ENCODE data around the gene PPARA.

PPARA gene

GRCh38 chr22:46220921-46221320 lies 70.6 kb downstream of the PPARA start:
- intact Hi-C loops (cut with DNase I) = no loop called here
- DNase-seq = no peak

- intact Hi-C loops (cut with DNase I) = no loop called here
- peak in 1 of 42 donors; percentile 30 for DNase-seq
Observed at GRCh38 chr22:46224044-46224897, 73.9 kb downstream of the PPARA start.

GRCh38 chr22:46224898-46225290 lies 74.6 kb downstream of the PPARA start:
- no peak for DNase-seq
- intact Hi-C loops (cut with DNase I) = no loop called here

GRCh38 chr22:46225631-46226030 lies 75.3 kb downstream of the PPARA start:
- no peak for DNase-seq
- intact Hi-C loops (cut with DNase I) = no loop called here

- intact Hi-C loops (cut with DNase I) = no loop called here
- DNase-seq = no peak
Observed at GRCh38 chr22:46226577-46226976, 76.3 kb downstream of the PPARA start.

GRCh38 chr22:46229701-46230100 lies 79.4 kb downstream of the PPARA start:
- DNase-seq = peak in 2 of 42 donors; percentile 4 to 9
- intact Hi-C loops (cut with DNase I) = no loop called here

GRCh38 chr22:46230262-46230901 lies 80.1 kb downstream of the PPARA start:
- DNase-seq = peak in 1 of 42 donors; percentile 22
- intact Hi-C loops (cut with DNase I) = no loop called here

GRCh38 chr22:46233231-46233630 lies 82.9 kb downstream of the PPARA start:
- intact Hi-C loops (cut with DNase I) = no loop called here
- DNase-seq = peak in 30 of 42 donors; percentile 12 to 77 (median 49)

GRCh38 chr22:46234969-46235368 lies 84.6 kb downstream of the PPARA start:
- intact Hi-C loops (cut with DNase I) = no loop called here
- peak in 1 of 42 donors; percentile 22 for DNase-seq

- intact Hi-C loops (cut with DNase I) = no loop called here
- peak in 5 of 42 donors; percentile 16 to 55 (median 34) for DNase-seq
Observed at GRCh38 chr22:46237453-46238124, 87.3 kb downstream of the PPARA start.

- DNase-seq = peak in 37 of 42 donors; percentile 17 to 75 (median 51)
- intact Hi-C loops (cut with DNase I) = no loop called here
Observed at GRCh38 chr22:46238541-46238940, 88.2 kb downstream of the PPARA start.

GRCh38 chr22:46239261-46240048 lies 89.1 kb downstream of the PPARA start:
- intact Hi-C loops (cut with DNase I) = loop anchor here (10.0 kb wide), 1 partner anchor 95 kb away; no protein-coding TSS in a partner anchor
- DNase-seq = peak in 1 of 42 donors; percentile 12

- intact Hi-C loops (cut with DNase I) = loop anchor here (10.0 kb wide), 1 partner anchor 95 kb away; no protein-coding TSS in a partner anchor
- peak in 1 of 42 donors; percentile 26 for DNase-seq
Observed at GRCh38 chr22:46240073-46240472, 89.7 kb downstream of the PPARA start.

GRCh38 chr22:46240506-46240905 lies 90.2 kb downstream of the PPARA start:
- intact Hi-C loops (cut with DNase I) = loop anchor here (10.0 kb wide), 1 partner anchor 96 kb away; no protein-coding TSS in a partner anchor
- DNase-seq = no peak

- intact Hi-C loops (cut with DNase I) = loop anchor here (10.0 kb wide), 1 partner anchor 96 kb away; no protein-coding TSS in a partner anchor
- DNase-seq = no peak
Observed at GRCh38 chr22:46240907-46241306, 90.6 kb downstream of the PPARA start.

- intact Hi-C loops (cut with DNase I) = loop anchor here (10.0 kb wide), 1 partner anchor 97 kb away; no protein-coding TSS in a partner anchor
- no peak for DNase-seq
Observed at GRCh38 chr22:46241396-46242007, 91.2 kb downstream of the PPARA start.

- intact Hi-C loops (cut with DNase I) = loop anchor here (10.0 kb wide), 1 partner anchor 97 kb away; no protein-coding TSS in a partner anchor
- no peak for DNase-seq
Observed at GRCh38 chr22:46242076-46242475, 91.8 kb downstream of the PPARA start.

- intact Hi-C loops (cut with DNase I) = loop anchor here (10.0 kb wide), 1 partner anchor 100 kb away; no protein-coding TSS in a partner anchor
- DNase-seq = no peak
Observed at GRCh38 chr22:46244771-46245170, 94.4 kb downstream of the PPARA start.

All from head of caudate nucleus (tissue), 42 donors.